ENCODE results near the gene MAP3K8. TPM values are rescaled to one million over a fixed set of nuclear protein-coding genes. Genes with fewer than 3 reads are reported as not detected.

MAP3K8 gene
- total and polyA plus RNA-seq, 10 of the 15 experiments (the other 5 are each of a cell fraction or from before 2014, with no cell fraction given), result 25.5 to 115 (median 40.2) TPM

GRCh38 chr10:30398788-30399187, 35.2 kb upstream of the MAP3K8 start:
- SMC1A ChIA-PET (ENCODE audit: uncharacterized antibody, unreplicated experiment), result interaction anchor here (1.4 to 1.9 kb wide), 2 partner anchors 17 to 192 kb away, joined by 3 to 6 read pairs; no protein-coding TSS in a partner anchor
- H4K20me1 ChIP-seq (ENCODE audit: control insufficient read depth, insufficient read depth), result no peaks in the 10 kb centered on the region
- H3K4me3 ChIP-seq, result no peak overlapping the region
- CTCF ChIA-PET, result interaction anchor here (1.6 to 2.0 kb wide), 3 partner anchors 134 to 192 kb away, joined by 5 to 9 read pairs (median 9); no protein-coding TSS in a partner anchor
- no peaks in the 10 kb centered on the region for H3K9me3 ChIP-seq (replicated peaks; ENCODE audit: control insufficient read depth, insufficient read depth, low read length)
- DNase-seq (ENCODE audit: low read depth, low spot score) (no peak), ATAC-seq (peak; percentile 65), FAIRE-seq (no peak)
- POLR2A ChIA-PET, result no interaction called here
- intact Hi-C loops (cut with micrococcal nuclease; ENCODE audit: unreplicated experiment) (no loop called here), in situ Hi-C loops (cut with MboI) (no loop called here)
- H3K79me2 ChIP-seq (ENCODE audit: control insufficient read depth, insufficient read depth, low read length), result no peaks in the 10 kb centered on the region
- TF ChIP-seq IKZF2 (IDR thresholded peaks at IDR 0.05), result no peak
- TF ChIP-seq MTA2 (IDR thresholded peaks at IDR 0.05; ENCODE audit: low read depth), result no peak
- TF ChIP-seq SREBF1 (IDR thresholded peaks at IDR 0.05; ENCODE audit: low read length), result no peak
- no peak for TF ChIP-seq MXI1 (IDR thresholded peaks at IDR 0.05; ENCODE audit: low read depth, low read length)
- H3K4me1 ChIP-seq (ENCODE audit: control insufficient read depth, insufficient read depth, low read length), result peaks cover 9% of the 10 kb centered on the region
- no peak overlapping the region for H2AFZ ChIP-seq (ENCODE audit: control insufficient read depth, low read depth, low read length)
- 17% methylated on average over 4 of the region's 4 CpGs for WGBS (ENCODE audit: insufficient coverage, insufficient replicate concordance, low lambda C conversion rate, missing lambda C conversion rate)
- no peaks in the 10 kb centered on the region for H3K36me3 ChIP-seq (ENCODE audit: control insufficient read depth in 2 of 2, insufficient read depth in 2 of 2, low read length in 1 of 2)
- no peaks in the 10 kb centered on the region for H3K27me3 ChIP-seq (replicated peaks in 1 of 2; ENCODE audit: control insufficient read depth in 2 of 2, insufficient read depth in 2 of 2, low read length in 1 of 2)
- RAD21 ChIA-PET (ENCODE audit: unreplicated experiment), result interaction anchor here (1.8 kb wide), 1 partner anchor 192 kb away, joined by 8 read pairs; no protein-coding TSS in a partner anchor
- H3K27ac ChIP-seq (ENCODE audit: control insufficient read depth, insufficient read depth), result no peak overlapping the region
- no peak overlapping the region for H3K9ac ChIP-seq (ENCODE audit: control insufficient read depth, insufficient read depth, low read length)
- no TSS peak for BruUV-seq (replicated peaks)
- no peak overlapping the region for H3K4me2 ChIP-seq (ENCODE audit: control insufficient read depth, insufficient read depth)

GRCh38 chr10:30403494-30403893, 30.5 kb upstream of the MAP3K8 start:
- RAD21 ChIA-PET (ENCODE audit: unreplicated experiment), result no interaction called here
- Histone ChIP-seq H3K79me2 (ENCODE audit: control insufficient read depth, insufficient read depth, low read length) (no peaks in the 10 kb centered on the region), H3K4me1 (ENCODE audit: control insufficient read depth, insufficient read depth, low read length) (peaks cover 5% of the 10 kb centered on the region; the same call in 1 of the 2 replicates), H3K27me3 (replicated peaks in 1 of 2; ENCODE audit: control insufficient read depth in 2 of 2, insufficient read depth in 2 of 2, low read length in 1 of 2) (no peaks in the 10 kb centered on the region), H3K4me3 (no peak overlapping the region), H3K36me3 (ENCODE audit: control insufficient read depth in 2 of 2, insufficient read depth in 2 of 2, low read length in 1 of 2) (no peaks in the 10 kb centered on the region), H2AFZ (ENCODE audit: control insufficient read depth, low read depth, low read length) (no peak overlapping the region), H3K27ac (ENCODE audit: control insufficient read depth, insufficient read depth) (no peak overlapping the region), H3K9ac (ENCODE audit: control insufficient read depth, insufficient read depth, low read length) (no peak overlapping the region), H3K4me2 (ENCODE audit: control insufficient read depth, insufficient read depth) (no peak overlapping the region), H4K20me1 (ENCODE audit: control insufficient read depth, insufficient read depth) (no peaks in the 10 kb centered on the region), H3K9me3 (replicated peaks; ENCODE audit: control insufficient read depth, insufficient read depth, low read length) (no peaks in the 10 kb centered on the region; the same call in 2 of the 3 replicates)
- DNase-seq (ENCODE audit: low read depth, low spot score) (no peak), ATAC-seq (no peak), FAIRE-seq (no peak)
- SMC1A ChIA-PET (ENCODE audit: uncharacterized antibody, unreplicated experiment), result interaction anchor here (1.3 to 2.2 kb wide), 2 partner anchors 165 to 188 kb away, joined by 3 to 6 read pairs; no protein-coding TSS in a partner anchor
- WGBS (ENCODE audit: insufficient coverage, insufficient replicate concordance, low lambda C conversion rate, missing lambda C conversion rate), result 83% methylated on average over 18 of the region's 18 CpGs
- intact Hi-C loops (cut with micrococcal nuclease; ENCODE audit: unreplicated experiment) (no loop called here), in situ Hi-C loops (cut with MboI) (no loop called here)
- CTCF ChIA-PET, result interaction anchor here (0.7 kb wide), 1 partner anchor 188 kb away, joined by 3 read pairs; no protein-coding TSS in a partner anchor
- POLR2A ChIA-PET, result interaction anchor here (0.5 kb wide), 1 partner anchor 128 kb away, joined by 3 read pairs; no protein-coding TSS in a partner anchor
- no TSS peak for BruUV-seq (replicated peaks)
- TF ChIP-seq CUX1 (IDR thresholded peaks at IDR 0.05; ENCODE audit: insufficient replicate concordance, low read depth, low read length) (no peak), RAD51 (IDR thresholded peaks at IDR 0.05) (no peak), SKIL (IDR thresholded peaks at IDR 0.05; ENCODE audit: low read depth, poor library complexity, severe bottlenecking) (no peak), LARP7 (IDR thresholded peaks at IDR 0.05) (no peak), RFX5 (IDR thresholded peaks at IDR 0.05; ENCODE audit: low read depth, low read length) (no peak)
